CD4-positive, alpha-beta T cell (primary cell): ENCODE results near the gene HSD11B2. TPM values are rescaled to one million over a fixed set of nuclear protein-coding genes. Genes with fewer than 3 reads are reported as not detected.

Source experiments
- ATAC-seq: fragments of 200-7000 bp; cut with Tn5 transposase; one replicate; pipeline ENCODE4 v1.10.0; 2022; ENCODE audit warnings: mild to moderate bottlenecking; ENCODE audit not compliant: poor library complexity
- CTCF ChIA-PET: fragments of 350-600 bp; sonication (Branson Sonifier 250); formaldehyde crosslinking; loops from one replicate; lab custom pipeline; 2021; ENCODE audit warnings: antibody characterized with exemption, inconsistent platforms; lab: Charles Lee
- POLR2A ChIA-PET: fragments of 350-600 bp; sonication (Branson Sonifier 250); formaldehyde crosslinking; loops from one replicate; lab custom pipeline; 2021; ENCODE audit warnings: antibody characterized with exemption, inconsistent platforms; lab: Charles Lee
- DNase-seq, 14 experiments: peaks; one replicate each; pipeline ENCODE4 v3.0.0-alpha.2; 2013 to 2020; ENCODE audit warnings: mixed read lengths in 2 of 14
- H3K27ac ChIP-seq, 2 donors: one replicate each; pipeline versions ENCODE4 v1.5.1 to v1.7.0; 2013; ENCODE audit warnings: low read length in 2 of 2, low read depth in 1 of 2, mild to moderate bottlenecking in 1 of 2
- H3K27me3 ChIP-seq, 2 experiments: 1 replicate in 1 of 2; 2 replicates in 1 of 2; pipeline versions ENCODE4 v1.6.1 to v1.7.0; 2013; ENCODE audit warnings: low read length in 2 of 2, control low read depth in 1 of 2, mild to moderate bottlenecking in 1 of 2, moderate library complexity in 1 of 2; ENCODE audit not compliant: insufficient read depth in 2 of 2, control insufficient read depth in 1 of 2
- H3K36me3 ChIP-seq: one replicate; pipeline ENCODE4 v1.6.1; 2013; ENCODE audit warnings: low read length, control low read depth; ENCODE audit not compliant: insufficient read depth
- H3K4me1 ChIP-seq: one replicate; pipeline ENCODE4 v1.6.1; 2013; ENCODE audit warnings: low read length, control low read depth; ENCODE audit not compliant: insufficient read depth
- H3K4me3 ChIP-seq: one replicate; pipeline ENCODE4 v1.5.1; 2013; ENCODE audit warnings: mild to moderate bottlenecking, low read length, moderate library complexity
- H3K9me3 ChIP-seq, 2 experiments: 1 replicate in 1 of 2; 2 replicates in 1 of 2; pipeline versions ENCODE4 v1.6.1 to v1.7.0; 2013; ENCODE audit warnings: low read length in 2 of 2, mild to moderate bottlenecking in 2 of 2, control low read depth in 1 of 2, moderate library complexity in 1 of 2; ENCODE audit not compliant: control insufficient read depth in 1 of 2, insufficient read depth in 1 of 2
- H3K27ac Mint-ChIP-seq: one replicate; pipeline ENCODE4 v1.8.0; 2020; ENCODE audit warnings: mixed read lengths
- H3K27me3 Mint-ChIP-seq: one replicate; pipeline ENCODE4 v1.8.0; 2021; ENCODE audit warnings: mixed read lengths
- H3K36me3 Mint-ChIP-seq: one replicate; pipeline ENCODE4 v1.8.0; 2021; ENCODE audit warnings: low read depth, mixed read lengths
- H3K4me1 Mint-ChIP-seq: one replicate; pipeline ENCODE4 v1.8.0; 2021; ENCODE audit warnings: low read depth, mixed read lengths
- H3K4me3 Mint-ChIP-seq: one replicate; pipeline ENCODE4 v1.8.0; 2020; ENCODE audit warnings: mild to moderate bottlenecking, mixed read lengths
- H3K9me3 Mint-ChIP-seq: one replicate; pipeline ENCODE4 v1.8.0; 2020; ENCODE audit warnings: mixed read lengths
- intact Hi-C, 2 experiments: fragments of 100-400 bp; cut with DNase I in 1 of 2; cut with micrococcal nuclease in 1 of 2; formaldehyde crosslinking; loops; one replicate each; pipeline versions ENCODE4 v1.15.1 to v1.9.0; 2023 to 2025; cut with DNase I, micrococcal nuclease
- total RNA-seq, 174 experiments: library from RNA in 2 of 174; stranded (reverse) in 2 of 174; gene quantifications; one replicate each; pipeline ENCODE4 v1.2.3 and lab custom pipeline; 2021 to 2026
- TF ChIP-seq, protein P1 (sequence below): fragments of 200-600 bp; IDR thresholded peaks from one replicate; pipeline ENCODE4 v1.8.0; 2022; ENCODE audit warnings: antibody characterized with exemption, mild to moderate bottlenecking

Gene HSD11B2
- total RNA-seq, 2 experiments from 2014 or later: not detected

DNA sequence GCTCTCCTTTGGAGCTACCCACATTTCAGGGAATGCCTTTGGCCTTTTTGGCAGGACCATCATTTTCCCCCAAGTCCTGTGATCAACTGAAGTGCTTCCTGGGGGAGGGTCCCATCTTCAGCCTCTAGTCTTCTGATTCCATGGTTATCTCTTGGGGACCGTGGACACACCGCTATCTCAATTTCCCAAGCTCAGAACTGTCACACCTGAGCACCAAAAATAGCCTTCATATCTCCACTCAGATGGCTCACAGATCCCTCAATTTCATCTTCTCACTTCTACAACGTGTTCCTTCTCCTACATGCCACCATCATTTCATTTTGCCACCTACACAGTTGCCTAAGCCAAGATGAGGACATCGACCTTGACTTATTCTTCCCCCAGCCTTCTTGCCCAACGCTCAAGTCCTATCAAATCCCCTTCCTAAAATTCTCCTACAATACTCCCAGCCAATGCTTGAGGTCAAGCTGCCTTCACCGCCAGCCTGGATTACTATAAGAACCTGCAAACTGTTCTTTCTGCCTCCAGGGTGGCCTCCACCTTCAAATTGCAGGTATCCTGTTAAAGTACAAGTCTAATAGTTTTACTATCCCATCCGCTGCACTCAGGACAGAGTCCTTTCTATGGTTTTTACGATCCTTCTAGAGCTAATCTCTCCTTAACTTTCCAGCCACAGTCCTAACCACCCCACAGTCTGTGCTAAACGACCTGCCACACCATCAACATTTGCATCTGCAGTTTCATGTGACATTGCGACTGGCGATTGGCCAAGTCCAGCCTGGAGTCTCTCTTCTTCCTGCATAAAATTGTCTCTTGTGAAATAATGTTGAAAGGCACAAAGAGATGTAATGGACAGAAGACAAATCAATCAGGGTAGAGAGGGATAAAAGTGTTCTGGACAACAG, 43.9 kb downstream of the HSD11B2 start:
- peaks cover 7% of the 10 kb centered on the region for H3K36me3 ChIP-seq
- H3K4me1 Mint-ChIP-seq: peaks cover 60% of the 10 kb centered on the region
- peaks cover 33% of the 10 kb centered on the region for H3K4me1 ChIP-seq
- POLR2A ChIA-PET: no interaction called here
- H3K4me3 Mint-ChIP-seq: no peak overlapping the region
- TF ChIP-seq, protein P1, sequence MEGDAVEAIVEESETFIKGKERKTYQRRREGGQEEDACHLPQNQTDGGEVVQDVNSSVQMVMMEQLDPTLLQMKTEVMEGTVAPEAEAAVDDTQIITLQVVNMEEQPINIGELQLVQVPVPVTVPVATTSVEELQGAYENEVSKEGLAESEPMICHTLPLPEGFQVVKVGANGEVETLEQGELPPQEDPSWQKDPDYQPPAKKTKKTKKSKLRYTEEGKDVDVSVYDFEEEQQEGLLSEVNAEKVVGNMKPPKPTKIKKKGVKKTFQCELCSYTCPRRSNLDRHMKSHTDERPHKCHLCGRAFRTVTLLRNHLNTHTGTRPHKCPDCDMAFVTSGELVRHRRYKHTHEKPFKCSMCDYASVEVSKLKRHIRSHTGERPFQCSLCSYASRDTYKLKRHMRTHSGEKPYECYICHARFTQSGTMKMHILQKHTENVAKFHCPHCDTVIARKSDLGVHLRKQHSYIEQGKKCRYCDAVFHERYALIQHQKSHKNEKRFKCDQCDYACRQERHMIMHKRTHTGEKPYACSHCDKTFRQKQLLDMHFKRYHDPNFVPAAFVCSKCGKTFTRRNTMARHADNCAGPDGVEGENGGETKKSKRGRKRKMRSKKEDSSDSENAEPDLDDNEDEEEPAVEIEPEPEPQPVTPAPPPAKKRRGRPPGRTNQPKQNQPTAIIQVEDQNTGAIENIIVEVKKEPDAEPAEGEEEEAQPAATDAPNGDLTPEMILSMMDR: no peak
- no peaks in the 10 kb centered on the region for H3K27me3 Mint-ChIP-seq
- ATAC-seq (no peak), DNase-seq (no peak)
- no peak overlapping the region for H3K27ac Mint-ChIP-seq
- no peaks in the 10 kb centered on the region for H3K27me3 ChIP-seq
- H3K27ac ChIP-seq: no peak overlapping the region
- H3K4me3 ChIP-seq: no peak overlapping the region
- no peaks in the 10 kb centered on the region for H3K9me3 ChIP-seq
- peaks cover 16% of the 10 kb centered on the region for H3K36me3 Mint-ChIP-seq
- H3K9me3 Mint-ChIP-seq: no peaks in the 10 kb centered on the region
- CTCF ChIA-PET: interaction anchor here (1.0 kb wide), 1 partner anchor 9 kb away, joined by 3 read pairs; no protein-coding TSS in a partner anchor
- intact Hi-C loops: loop anchor here in 1 of 2 experiments (10.0 kb wide), 1 partner anchor 190 kb away; no protein-coding TSS in a partner anchor

DNA sequence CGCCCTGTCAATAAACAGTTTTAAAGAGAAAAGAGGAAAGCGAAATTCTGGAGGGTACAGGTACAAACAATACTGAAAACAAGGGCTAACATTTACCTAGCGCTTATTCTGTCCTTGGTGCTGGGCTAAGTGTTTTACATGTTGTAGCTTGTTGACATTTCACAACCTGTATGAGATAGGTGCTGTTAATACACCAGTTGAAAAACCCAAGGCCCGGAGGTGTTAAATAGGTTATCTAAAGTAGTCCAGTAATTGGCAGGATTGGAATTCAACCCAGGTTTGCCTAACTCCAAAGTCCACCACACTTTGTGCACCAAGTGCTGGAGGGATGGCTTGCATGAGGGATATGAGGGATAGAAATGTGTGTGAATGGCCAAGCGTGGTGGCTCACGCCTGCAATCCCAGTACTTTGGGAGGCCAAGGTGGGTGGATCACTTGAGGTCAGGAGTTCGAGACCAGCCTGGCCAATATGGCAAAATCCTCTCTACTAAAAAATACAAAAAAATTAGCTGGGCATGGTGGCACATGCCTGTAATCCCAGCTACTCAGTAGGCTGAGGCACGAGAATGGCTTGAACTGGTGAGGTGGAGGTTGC, 47.1 kb downstream of the HSD11B2 start:
- Histone ChIP-seq H3K9me3 (no peaks in the 10 kb centered on the region), H3K27ac (no peak overlapping the region), H3K36me3 (peaks cover 7% of the 10 kb centered on the region), H3K27me3 (no peaks in the 10 kb centered on the region), H3K4me3 (no peak overlapping the region), H3K4me1 (peaks cover 51% of the 10 kb centered on the region)
- POLR2A ChIA-PET: interaction anchor here (0.6 kb wide), 1 partner anchor 368 kb away, joined by 3 read pairs; no protein-coding TSS in a partner anchor
- ATAC-seq (no peak), DNase-seq (no peak)
- Mint-ChIP-seq H3K36me3 (peaks cover 32% of the 10 kb centered on the region), H3K9me3 (no peaks in the 10 kb centered on the region), H3K27me3 (no peaks in the 10 kb centered on the region), H3K4me1 (peaks cover 70% of the 10 kb centered on the region), H3K4me3 (peak overlapping the region; percentile 80), H3K27ac (peak overlapping the region; percentile 27)
- TF ChIP-seq, protein P1: no peak
- CTCF ChIA-PET: interaction anchor here (1.0 to 2.0 kb wide), 2 partner anchors 43 to 280 kb away, joined by 3 to 5 read pairs; no protein-coding TSS in a partner anchor
- intact Hi-C loops: loop anchor here in 1 of 2 experiments (10.0 kb wide), 1 partner anchor 193 kb away; no protein-coding TSS in a partner anchor

DNA sequence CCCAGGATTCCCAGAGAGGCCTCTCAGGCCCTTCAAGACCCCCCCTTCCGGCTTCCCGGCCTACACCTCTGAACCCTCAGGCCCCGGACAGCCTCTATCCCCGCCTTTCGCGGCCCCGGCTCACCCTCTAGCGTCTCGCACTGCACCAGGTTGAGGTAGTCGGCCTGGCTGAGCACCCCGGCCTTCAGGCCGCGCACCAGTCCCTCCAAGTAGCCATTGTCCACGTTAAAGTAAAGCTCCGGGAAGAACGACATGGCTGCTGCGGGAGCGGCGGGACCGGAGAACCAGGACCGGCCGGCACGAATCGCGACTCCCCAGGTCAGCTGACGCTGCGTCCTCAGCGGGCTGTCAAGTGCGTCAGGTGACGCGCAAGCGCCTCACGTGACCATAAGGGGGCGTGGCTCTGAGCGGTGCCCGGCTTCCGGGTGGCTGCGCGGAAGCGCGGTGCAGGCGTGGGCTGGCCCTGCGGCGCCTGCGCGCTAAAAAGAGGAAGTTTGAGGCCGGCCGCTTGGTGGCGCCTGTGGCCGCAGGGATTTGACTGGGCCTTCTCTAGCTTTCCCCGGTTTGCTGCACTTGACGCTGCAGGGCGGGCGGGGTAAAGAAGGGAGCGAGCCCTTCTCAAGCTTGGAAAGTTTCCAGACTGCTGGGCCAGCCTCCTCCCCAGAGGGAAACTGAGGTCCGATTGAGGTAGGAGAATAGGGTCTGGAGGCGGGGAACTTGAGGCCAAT, 50.1 kb downstream of the HSD11B2 start, which contains the start of gene ATP6V0D1:
ATP6V0D1 (minus strand) TSS at position 325 of the 728 bp plus-strand sequence; CDS start at position 254, 71 bp downstream.
- POLR2A ChIA-PET: interaction anchor here (0.6 to 2.2 kb wide), 26 partner anchors 10 to 957 kb away, joined by 3 to 16 read pairs (median 4); partner anchors contain the start of genes ACD, CARMIL2, CTCF and FHOD1
- intact Hi-C loops: loop anchor here (2.0 to 5.0 kb wide), 3 partner anchors 41 to 238 kb away; partner anchors contain the start of genes C16orf86 (in 1 of the 2), ENKD1 (in 1 of the 2) and GFOD2 (in 1 of the 2)
- H3K4me1 ChIP-seq: peaks cover 53% of the 10 kb centered on the region

More for the DNA sequence above, 50.1 kb downstream of the HSD11B2 start, which contains the start of gene ATP6V0D1:
- Mint-ChIP-seq H3K4me1 (peaks cover 54% of the 10 kb centered on the region), H3K9me3 (no peaks in the 10 kb centered on the region), H3K27ac (peak within 1 kb of the TSS; percentile 95), H3K27me3 (no peaks in the 10 kb centered on the region), H3K4me3 (peak within 1 kb of the TSS; percentile 98), H3K36me3 (peaks cover 32% of the 10 kb centered on the region)
- peaks cover 11% of the 10 kb centered on the region for H3K36me3 ChIP-seq
- peak within 1 kb of the TSS; percentile 100 for H3K4me3 ChIP-seq
- peak within 1 kb of the TSS; percentile 98 to 100 for H3K27ac ChIP-seq
- DNase-seq (peak; percentile 96 to 100 (median 99)), ATAC-seq (peak; percentile 87)
- H3K9me3 ChIP-seq: no peaks in the 10 kb centered on the region
- CTCF ChIA-PET: interaction anchor here (0.5 to 2.6 kb wide), 35 partner anchors 10 to 746 kb away, joined by 3 to 48 read pairs (median 4); partner anchors contain the start of genes ACD, CTCF, GFOD2 and NFATC3
- no peaks in the 10 kb centered on the region for H3K27me3 ChIP-seq
- TF ChIP-seq, protein P1: peak; percentile 81
